CD14-positive monocyte (primary cell): ENCODE data around the gene COQ7. TPM values are rescaled to one million over a fixed set of nuclear protein-coding genes. Genes with fewer than 3 reads are reported as not detected.

Experiments
- DNase-seq, 3 donors: peaks; one replicate each; pipeline ENCODE4 v3.0.0-alpha.2; 2011 to 2022
- H2AFZ ChIP-seq: 2 replicates; pipeline ENCODE4 v1.6.0; 2012; ENCODE audit warnings: mild to moderate bottlenecking, low read depth, low read length, inconsistent platforms; ENCODE audit not compliant: insufficient read depth, poor library complexity, severe bottlenecking
- H3K27ac ChIP-seq, 2 donors: 1 replicate in 1 of 2; 2 replicates in 1 of 2; pipeline ENCODE4 v1.5.1; 2012 to 2013; ENCODE audit warnings: low read length in 2 of 2, control low read depth in 1 of 2, inconsistent platforms in 1 of 2, low read depth in 1 of 2, mild to moderate bottlenecking in 1 of 2
- H3K27me3 ChIP-seq, 2 donors: one replicate each; pipeline versions ENCODE4 v1.6.0 to v1.6.1; 2011 to 2013; ENCODE audit warnings: low read length in 2 of 2; ENCODE audit not compliant: control insufficient read depth in 2 of 2, insufficient read depth in 2 of 2
- H3K36me3 ChIP-seq, 2 donors: replicated peaks in 1 of 2; 1 replicate in 1 of 2; 2 replicates in 1 of 2; pipeline versions ENCODE4 v1.5.1 to v1.6.1; 2012 to 2013; ENCODE audit warnings: low read length in 2 of 2, control low read depth in 1 of 2, inconsistent platforms in 1 of 2, mild to moderate bottlenecking in 1 of 2; ENCODE audit not compliant: insufficient read depth in 2 of 2, control insufficient read depth in 1 of 2
- H3K4me1 ChIP-seq, 2 donors: 1 replicate in 1 of 2; 2 replicates in 1 of 2; pipeline versions ENCODE4 v1.5.1 to v1.6.1; 2012 to 2013; ENCODE audit warnings: low read length in 2 of 2, control low read depth in 1 of 2, inconsistent platforms in 1 of 2, mild to moderate bottlenecking in 1 of 2, moderate library complexity in 1 of 2; ENCODE audit not compliant: insufficient read depth in 2 of 2, control insufficient read depth in 1 of 2
- H3K4me2 ChIP-seq: replicated peaks from 2 replicates; pipeline ENCODE3; 2012; ENCODE audit warnings: low read length, moderate library complexity, mild to moderate bottlenecking; ENCODE audit not compliant: poor library complexity, severe bottlenecking; ENCODE audit errors: extremely low read depth
- H3K4me3 ChIP-seq, 3 experiments: fragments of 200-600 bp in 1 of 3; sonication (generic) in 1 of 3; replicated peaks in 1 of 3; 1 replicate in 2 of 3; 2 replicates in 1 of 3; pipeline ENCODE4 v1.5.1; 2011 to 2013; ENCODE audit warnings: low read length in 3 of 3, mild to moderate bottlenecking in 3 of 3, control low read depth in 2 of 3, low read depth in 2 of 3, inconsistent platforms in 1 of 3, moderate library complexity in 1 of 3
- H3K79me2 ChIP-seq: 2 replicates; pipeline ENCODE4 v1.6.0; 2012; ENCODE audit warnings: mild to moderate bottlenecking, control low read depth, inconsistent platforms, low read length, moderate library complexity; ENCODE audit not compliant: insufficient read depth
- H3K9ac ChIP-seq: 2 replicates; pipeline ENCODE4 v1.6.0; 2017; ENCODE audit warnings: low read length, mild to moderate bottlenecking; ENCODE audit not compliant: insufficient read depth, poor library complexity, severe bottlenecking
- H3K9me3 ChIP-seq, 2 donors: replicated peaks in 1 of 2; 1 replicate in 1 of 2; 2 replicates in 1 of 2; pipeline versions ENCODE4 v1.5.1 to v1.6.1; 2012 to 2013; ENCODE audit warnings: low read length in 2 of 2, control low read depth in 1 of 2; ENCODE audit not compliant: control insufficient read depth in 1 of 2, insufficient read depth in 1 of 2
- H4K20me1 ChIP-seq: 2 replicates; pipeline ENCODE4 v1.6.0; 2012; ENCODE audit warnings: mild to moderate bottlenecking, low read length, control low read depth, moderate library complexity; ENCODE audit not compliant: insufficient read depth
- H3K27ac Mint-ChIP-seq, 7 donors: one replicate each; pipeline ENCODE4 v1.8.0; 2020; ENCODE audit warnings: mild to moderate bottlenecking in 7 of 7, mixed read lengths in 7 of 7, moderate library complexity in 6 of 7, inconsistent platforms in 2 of 7
- H3K27me3 Mint-ChIP-seq, 3 donors: one replicate each; pipeline ENCODE4 v1.8.0; 2021 to 2022; ENCODE audit warnings: low read depth in 3 of 3, mild to moderate bottlenecking in 3 of 3, mixed read lengths in 3 of 3, moderate library complexity in 3 of 3, inconsistent platforms in 1 of 3
- H3K36me3 Mint-ChIP-seq, 2 donors: one replicate each; pipeline ENCODE4 v1.8.0; 2020; ENCODE audit warnings: mixed read lengths in 2 of 2, inconsistent platforms in 1 of 2, mild to moderate bottlenecking in 1 of 2
- H3K4me1 Mint-ChIP-seq: one replicate; pipeline ENCODE4 v1.8.0; 2020; ENCODE audit warnings: mild to moderate bottlenecking, mixed read lengths
- H3K4me3 Mint-ChIP-seq, 2 donors: one replicate each; pipeline ENCODE4 v1.8.0; 2020; ENCODE audit warnings: mild to moderate bottlenecking in 2 of 2, mixed read lengths in 2 of 2, moderate library complexity in 1 of 2
- H3K9me3 Mint-ChIP-seq, 7 donors: one replicate each; pipeline ENCODE4 v1.8.0; 2020 to 2022; ENCODE audit warnings: mixed read lengths in 7 of 7, mild to moderate bottlenecking in 6 of 7, moderate library complexity in 6 of 7, inconsistent platforms in 2 of 7
- WGBS: methylation state at CpG from one replicate; pipeline ENCODE4 v1.1.5; 2013; ENCODE audit warnings: missing lambda C conversion rate; ENCODE audit not compliant: insufficient coverage; 5-methylcytosine and 5-hydroxymethylcytosine counted together
- intact Hi-C, 2 donors: fragments of 100-400 bp; cut with micrococcal nuclease; formaldehyde crosslinking; loops; one replicate each; pipeline versions ENCODE4 v1.15.0 to v1.15.1; 2023
- polyA plus RNA-seq, 3 donors: library from polyadenylated mRNA; depleted of rRNA in 1 of 3; unstranded in 2 of 3; stranded (reverse) in 1 of 3; fragments of 300-500 nt in 2 of 3; fragments of >200 nt in 1 of 3; fragmentation: Illumina TruSeq in 2 of 3; gene quantifications; 1 replicate in 2 of 3; 2 replicates in 1 of 3; pipeline ENCODE4 v1.2.3, GENCODE V29; 2012 to 2021
- TF ChIP-seq, protein P1 (sequence below): fragments of 200-600 bp; IDR thresholded peaks from one replicate; pipeline ENCODE4 v1.8.0; 2022; ENCODE audit warnings: antibody characterized with exemption, mild to moderate bottlenecking

Gene COQ7
- polyA plus RNA-seq, 3 donors, result 6.5 to 13.3 (median 12.2) TPM

DNA sequence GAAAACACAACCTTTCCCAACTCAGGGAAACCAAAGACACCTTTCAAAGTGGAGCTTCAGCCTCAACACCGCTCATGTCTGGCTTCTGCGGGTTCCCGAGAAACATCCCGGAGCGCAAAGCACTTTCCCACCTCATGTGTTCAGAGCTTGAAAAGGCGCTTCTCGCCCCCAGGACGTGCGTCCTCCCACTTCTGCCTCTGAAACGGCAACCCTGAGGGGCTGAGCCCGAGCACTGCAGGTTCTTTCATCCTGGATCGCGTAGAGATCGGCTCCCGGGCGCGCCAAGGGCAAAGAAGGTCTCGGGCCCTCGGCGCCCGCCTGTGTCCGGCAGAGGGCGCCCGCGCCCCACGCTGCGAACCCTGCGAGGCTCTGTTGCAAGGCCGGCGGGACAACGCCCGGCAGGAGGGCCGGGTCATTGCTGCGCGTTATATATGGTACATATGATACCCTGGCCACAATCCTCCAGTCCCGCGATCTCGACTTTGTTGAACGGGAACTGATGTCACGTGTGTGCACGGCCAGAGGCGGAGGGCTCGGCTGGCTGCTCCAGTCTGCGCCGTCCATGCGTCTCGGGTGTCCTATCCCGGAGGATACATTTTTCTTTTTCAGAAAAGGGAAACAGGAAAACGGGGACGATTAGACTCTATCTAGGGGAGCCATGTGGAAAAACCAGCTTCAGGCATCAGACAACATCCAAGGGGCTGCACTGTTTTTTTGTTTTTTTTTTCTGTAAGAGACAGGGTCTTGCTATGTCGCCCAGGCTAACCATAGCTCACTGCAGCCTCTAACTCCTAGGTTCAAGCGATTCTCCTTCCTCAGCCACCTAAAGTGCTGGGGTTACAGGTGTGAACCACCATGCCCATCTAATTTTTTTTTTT, 19.1 kb downstream of the COQ7 start:
- WGBS, result 4% methylated on average over 50 of the region's 52 CpGs
- peaks cover 0 to 19% of the 10 kb centered on the region in 2 donors for H3K27me3 ChIP-seq
- peak overlapping the region; percentile 29 for H3K9ac ChIP-seq
- Mint-ChIP-seq H3K27ac (peak overlapping the region; percentile 46 to 89 (median 77)), H3K36me3 (peaks cover 9 to 12% of the 10 kb centered on the region in 2 donors), H3K27me3 (peaks cover 14 to 18% (median 18%) of the 10 kb centered on the region in 3 donors), H3K4me3 (peak overlapping the region; percentile 75 to 87), H3K4me1 (peaks cover 13% of the 10 kb centered on the region), H3K9me3 (peaks cover 1 to 7% (median 3%) of the 10 kb centered on the region in 7 donors)
- peaks cover 14% of the 10 kb centered on the region in 2 donors for H3K4me1 ChIP-seq
- peak overlapping the region; percentile 85 for H2AFZ ChIP-seq
- H3K4me3 ChIP-seq, result peak overlapping the region in 2 of 3 experiments; percentile 10 to 67
- H3K4me2 ChIP-seq, result peak overlapping the region; percentile 79
- no peaks in the 10 kb centered on the region for H3K79me2 ChIP-seq
- intact Hi-C loops, result loop anchor here (1.0 to 10.0 kb wide), 6 partner anchors 81 to 798 kb away; partner anchors contain the start of genes GPRC5B (in 1 of the 2) and SYT17 (in 1 of the 2)
- no peaks in the 10 kb centered on the region for H3K9me3 ChIP-seq
- H3K36me3 ChIP-seq, result peaks cover 0 to 7% of the 10 kb centered on the region in 2 donors
- TF ChIP-seq, protein P1, sequence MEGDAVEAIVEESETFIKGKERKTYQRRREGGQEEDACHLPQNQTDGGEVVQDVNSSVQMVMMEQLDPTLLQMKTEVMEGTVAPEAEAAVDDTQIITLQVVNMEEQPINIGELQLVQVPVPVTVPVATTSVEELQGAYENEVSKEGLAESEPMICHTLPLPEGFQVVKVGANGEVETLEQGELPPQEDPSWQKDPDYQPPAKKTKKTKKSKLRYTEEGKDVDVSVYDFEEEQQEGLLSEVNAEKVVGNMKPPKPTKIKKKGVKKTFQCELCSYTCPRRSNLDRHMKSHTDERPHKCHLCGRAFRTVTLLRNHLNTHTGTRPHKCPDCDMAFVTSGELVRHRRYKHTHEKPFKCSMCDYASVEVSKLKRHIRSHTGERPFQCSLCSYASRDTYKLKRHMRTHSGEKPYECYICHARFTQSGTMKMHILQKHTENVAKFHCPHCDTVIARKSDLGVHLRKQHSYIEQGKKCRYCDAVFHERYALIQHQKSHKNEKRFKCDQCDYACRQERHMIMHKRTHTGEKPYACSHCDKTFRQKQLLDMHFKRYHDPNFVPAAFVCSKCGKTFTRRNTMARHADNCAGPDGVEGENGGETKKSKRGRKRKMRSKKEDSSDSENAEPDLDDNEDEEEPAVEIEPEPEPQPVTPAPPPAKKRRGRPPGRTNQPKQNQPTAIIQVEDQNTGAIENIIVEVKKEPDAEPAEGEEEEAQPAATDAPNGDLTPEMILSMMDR, result peak; percentile 95
- DNase-seq, result peak; percentile 88 to 92 (median 91)
- H3K27ac ChIP-seq, result no peak overlapping the region
- H4K20me1 ChIP-seq, result no peaks in the 10 kb centered on the region

DNA sequence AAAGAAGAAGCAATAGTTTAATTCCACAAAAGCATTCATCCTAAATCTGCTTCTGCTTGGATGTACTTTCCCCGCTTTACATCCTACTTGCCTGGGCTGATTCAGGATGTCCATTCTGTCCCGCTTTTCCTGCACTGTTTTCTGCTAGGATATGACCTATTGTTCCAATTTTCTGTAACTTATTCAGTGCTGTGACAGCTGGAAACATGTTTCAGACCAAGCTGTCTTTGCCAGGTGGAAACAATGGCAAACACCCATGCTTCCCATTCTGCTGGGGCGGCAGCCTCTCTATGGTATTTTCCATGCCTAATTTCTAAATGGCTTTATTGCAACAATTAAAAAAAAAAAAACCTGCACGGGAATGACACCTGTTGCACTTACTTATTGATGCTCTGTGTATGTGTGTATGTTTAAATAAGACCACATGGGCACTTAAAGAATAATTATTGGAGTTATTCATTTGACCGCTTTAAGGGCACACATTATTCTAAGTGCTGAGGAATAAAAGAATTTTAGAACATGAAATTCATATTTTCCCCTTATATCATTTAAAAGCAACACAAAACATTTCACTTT, 21.0 kb downstream of the COQ7 start:
- TF ChIP-seq, protein P1, result no peak
- no peaks in the 10 kb centered on the region for H3K36me3 ChIP-seq
- Mint-ChIP-seq H3K27ac (peak overlapping the region in 1 of 7 donors; percentile 50), H3K9me3 (peaks cover 3 to 11% (median 8%) of the 10 kb centered on the region in 7 donors), H3K36me3 (peaks cover 0 to 2% of the 10 kb centered on the region in 2 donors), H3K4me3 (no peak overlapping the region), H3K4me1 (peaks cover 20% of the 10 kb centered on the region), H3K27me3 (peaks cover 17 to 20% (median 20%) of the 10 kb centered on the region in 3 donors)
- no peak for DNase-seq
- H3K27ac ChIP-seq, result no peak overlapping the region
- no peaks in the 10 kb centered on the region for H4K20me1 ChIP-seq
- no peaks in the 10 kb centered on the region for H3K79me2 ChIP-seq
- peaks cover 0 to 3% of the 10 kb centered on the region in 2 donors for H3K9me3 ChIP-seq
- H3K4me3 ChIP-seq, result no peak overlapping the region
- intact Hi-C loops, result loop anchor here (5.0 to 10.0 kb wide), 4 partner anchors 79 to 796 kb away; partner anchors contain the start of genes GPRC5B (in 1 of the 2) and SYT17 (in 1 of the 2)
- no peak overlapping the region for H2AFZ ChIP-seq
- H3K4me1 ChIP-seq, result peaks cover 14% of the 10 kb centered on the region in 2 donors
- no peak overlapping the region for H3K4me2 ChIP-seq
- 100% methylated on average over 2 of the region's 5 CpGs for WGBS
- H3K27me3 ChIP-seq, result peaks cover 0 to 19% of the 10 kb centered on the region in 2 donors
- H3K9ac ChIP-seq, result no peak overlapping the region
